Neural cell (in vitro differentiated cells): Measurements from ENCODE around the gene AEBP2.

Experiments used
- CTCF ChIP-seq: fragments of 450-650 bp; IDR thresholded peaks from 2 replicates; pipeline ENCODE4 v1.5.1; 2014; ENCODE audit warnings: antibody characterized with exemption, mild to moderate bottlenecking, moderate library complexity; ENCODE audit not compliant: poor library complexity, severe bottlenecking
- EP300 ChIP-seq: fragments of 450-650 bp; conservative IDR thresholded peaks from 2 replicates; pipeline ENCODE4 v1.6.1; 2014; ENCODE audit warnings: antibody characterized with exemption, mild to moderate bottlenecking, moderate library complexity; ENCODE audit not compliant: poor library complexity, severe bottlenecking
- MXI1 ChIP-seq: fragments of 450-650 bp; conservative IDR thresholded peaks from 2 replicates; pipeline ENCODE4 v1.6.1; 2014; ENCODE audit warnings: antibody characterized with exemption, mild to moderate bottlenecking; ENCODE audit not compliant: poor library complexity, severe bottlenecking
- POLR2AphosphoS5 ChIP-seq: IDR thresholded peaks from 2 replicates; pipeline ENCODE4 v1.6.1; 2012
- RAD21 ChIP-seq: fragments of 450-650 bp; conservative IDR thresholded peaks from 2 replicates; pipeline ENCODE4 v1.6.1; 2014; ENCODE audit warnings: antibody characterized with exemption, mild to moderate bottlenecking, moderate library complexity
- REST ChIP-seq: IDR thresholded peaks from 2 replicates; pipeline ENCODE4 v1.6.1; 2012; ENCODE audit warnings: borderline replicate concordance

- TF ChIP-seq CTCF (no peak), RAD21 (no peak), POLR2AphosphoS5 (no peak), REST (no peak), EP300 (no peak), MXI1 (no peak)
These were observed 59.7 kb downstream of the AEBP2 start for GRCh38 chr12:19499030-19499429.
